ENCODE results near the gene KIAA1586. TPM values are rescaled to one million over a fixed set of nuclear protein-coding genes. Genes with fewer than 3 reads are reported as not detected.

Gene KIAA1586
- total and polyA plus RNA-seq, 4 donors, result 2.0 to 24.8 (median 6.3) TPM

DNA sequence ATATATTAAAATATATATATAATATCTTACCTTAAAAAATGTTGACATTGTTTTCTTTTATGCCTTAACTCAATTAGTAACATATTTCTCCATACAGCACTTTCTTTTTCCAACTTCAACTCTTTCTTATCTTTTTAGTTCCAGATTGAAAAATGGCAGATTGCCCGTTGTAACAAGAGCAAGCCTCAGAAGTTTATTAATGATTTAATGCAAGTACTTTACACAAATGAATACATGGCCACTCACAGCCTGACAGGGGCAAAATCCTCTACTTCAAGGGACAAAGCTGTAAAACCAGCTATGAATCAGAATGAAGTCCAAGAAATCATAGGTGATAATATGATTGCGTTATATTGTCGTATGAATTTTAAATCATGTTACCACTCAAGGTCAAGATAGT is 29.4 kb upstream of the KIAA1586 start:
- no peak overlapping the region for H3K27ac ChIP-seq (ENCODE audit: low read depth in 1 of 2, low read length in 1 of 2)
- no peak overlapping the region for H3K4me3 ChIP-seq
- no peaks in the 10 kb centered on the region for H3K36me3 ChIP-seq (ENCODE audit: control insufficient read depth in 4 of 4, insufficient read depth in 4 of 4, low read length in 4 of 4)
- no peaks in the 10 kb centered on the region for H3K9me3 ChIP-seq (ENCODE audit: control insufficient read depth in 4 of 4, insufficient read depth in 3 of 4, low read length in 3 of 4)
- WGBS, 2 donors, result 60 to 80% methylated on average over 3 of the region's 3 CpGs
- no peak overlapping the region for H3K9ac ChIP-seq (ENCODE audit: insufficient read depth in 1 of 2, low read length in 2 of 2)
- DNase-seq (peak in 2 of 3 donors; percentile 68 to 79), ATAC-seq (ENCODE audit: insufficient read depth, low FRiP score) (no peak)
- peaks cover 0 to 5% (median 0%) of the 10 kb centered on the region in 5 donors for H3K4me1 ChIP-seq (ENCODE audit: control insufficient read depth in 5 of 5, insufficient read depth in 5 of 5, low read length in 5 of 5)
- H3K27me3 ChIP-seq (ENCODE audit: control insufficient read depth in 3 of 3, insufficient read depth in 3 of 3, low read length in 2 of 3), result no peaks in the 10 kb centered on the region
- TF ChIP-seq CTCF (IDR thresholded peaks at IDR 0.05; ENCODE audit: control extremely low read depth, extremely low read depth), result no peak

- H3K9ac ChIP-seq (ENCODE audit: insufficient read depth in 1 of 2, low read length in 2 of 2), result no peak overlapping the region
- no peaks in the 10 kb centered on the region for H3K9me3 ChIP-seq (ENCODE audit: control insufficient read depth in 4 of 4, insufficient read depth in 3 of 4, low read length in 3 of 4)
- no peak for ATAC-seq (ENCODE audit: insufficient read depth, low FRiP score)
- H3K36me3 ChIP-seq (ENCODE audit: control insufficient read depth in 4 of 4, insufficient read depth in 4 of 4, low read length in 4 of 4), result no peaks in the 10 kb centered on the region
- DNase-seq, result no peak
- no peak overlapping the region for H3K27ac ChIP-seq (ENCODE audit: low read depth in 1 of 2, low read length in 1 of 2)
- H3K4me1 ChIP-seq (ENCODE audit: control insufficient read depth in 5 of 5, insufficient read depth in 5 of 5, low read length in 5 of 5), result peaks cover 0 to 5% (median 0%) of the 10 kb centered on the region in 5 donors
- TF ChIP-seq CTCF (IDR thresholded peaks at IDR 0.05; ENCODE audit: control extremely low read depth, extremely low read depth), result no peak
- H3K4me3 ChIP-seq, result no peak overlapping the region
- H3K27me3 ChIP-seq (ENCODE audit: control insufficient read depth in 3 of 3, insufficient read depth in 3 of 3, low read length in 2 of 3), result no peaks in the 10 kb centered on the region
- 93 to 95% methylated on average over 1 of the region's 1 CpG for WGBS, 2 donors
Observed at GRCh38 chr6:57017841-57018240, 28.7 kb upstream of the KIAA1586 start.

DNA sequence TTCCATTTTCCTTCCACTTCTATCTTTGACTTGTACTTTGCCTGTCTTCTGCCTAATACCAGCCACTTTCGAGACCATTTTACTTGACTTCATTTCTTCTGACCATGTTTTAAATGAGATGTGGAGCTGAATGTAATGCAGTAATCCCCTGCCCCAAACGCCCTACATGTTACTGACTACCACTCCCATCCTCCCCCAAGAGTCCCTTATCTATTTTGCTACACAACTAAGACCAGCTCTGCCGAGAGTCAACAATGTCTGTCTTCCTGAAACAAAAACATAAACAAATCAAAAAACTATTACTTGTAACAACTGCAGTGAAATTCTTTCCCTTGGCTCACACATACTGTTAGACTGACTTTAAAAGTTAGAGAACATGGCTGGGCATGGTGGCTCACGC is 27.1 kb upstream of the KIAA1586 start:
- 80% methylated on average over 4 of the region's 4 CpGs for WGBS, 2 donors

More for the DNA sequence above, 27.1 kb upstream of the KIAA1586 start:
- Histone ChIP-seq H3K27ac (ENCODE audit: low read depth in 1 of 2, low read length in 1 of 2) (no peak overlapping the region), H3K27me3 (ENCODE audit: control insufficient read depth in 3 of 3, insufficient read depth in 3 of 3, low read length in 2 of 3) (no peaks in the 10 kb centered on the region), H3K4me3 (no peak overlapping the region), H3K9me3 (ENCODE audit: control insufficient read depth in 4 of 4, insufficient read depth in 3 of 4, low read length in 3 of 4) (peaks cover 0 to 1% (median 0%) of the 10 kb centered on the region in 4 donors), H3K36me3 (ENCODE audit: control insufficient read depth in 4 of 4, insufficient read depth in 4 of 4, low read length in 4 of 4) (no peaks in the 10 kb centered on the region), H3K4me1 (ENCODE audit: control insufficient read depth in 5 of 5, insufficient read depth in 5 of 5, low read length in 5 of 5) (peaks cover 0 to 2% (median 0%) of the 10 kb centered on the region in 5 donors), H3K9ac (ENCODE audit: insufficient read depth in 1 of 2, low read length in 2 of 2) (no peak overlapping the region)
- ATAC-seq (ENCODE audit: insufficient read depth, low FRiP score) (no peak), DNase-seq (no peak)
- TF ChIP-seq CTCF (IDR thresholded peaks at IDR 0.05; ENCODE audit: control extremely low read depth, extremely low read depth), result no peak

Measured in lung (tissue), 12 donors.